GM12865 (cell line): ENCODE measurements around the gene TBC1D22A.

ENCODE experiments used
- DNase-seq: peaks from one replicate; pipeline ENCODE4 v3.0.0; 2010; ENCODE audit warnings: low read depth
- H3K4me3 ChIP-seq: 2 replicates; pipeline ENCODE4 v1.5.1; 2011; ENCODE audit warnings: mild to moderate bottlenecking, low read depth, low read length, control low read depth
- TF ChIP-seq, protein P1 (sequence below): IDR thresholded peaks from 2 replicates; pipeline ENCODE4 v1.5.1; 2011; ENCODE audit warnings: low read length, control low read depth, low read depth, inconsistent platforms; ENCODE audit not compliant: insufficient read depth; ENCODE audit errors: missing control alignments

TBC1D22A gene, protein sequence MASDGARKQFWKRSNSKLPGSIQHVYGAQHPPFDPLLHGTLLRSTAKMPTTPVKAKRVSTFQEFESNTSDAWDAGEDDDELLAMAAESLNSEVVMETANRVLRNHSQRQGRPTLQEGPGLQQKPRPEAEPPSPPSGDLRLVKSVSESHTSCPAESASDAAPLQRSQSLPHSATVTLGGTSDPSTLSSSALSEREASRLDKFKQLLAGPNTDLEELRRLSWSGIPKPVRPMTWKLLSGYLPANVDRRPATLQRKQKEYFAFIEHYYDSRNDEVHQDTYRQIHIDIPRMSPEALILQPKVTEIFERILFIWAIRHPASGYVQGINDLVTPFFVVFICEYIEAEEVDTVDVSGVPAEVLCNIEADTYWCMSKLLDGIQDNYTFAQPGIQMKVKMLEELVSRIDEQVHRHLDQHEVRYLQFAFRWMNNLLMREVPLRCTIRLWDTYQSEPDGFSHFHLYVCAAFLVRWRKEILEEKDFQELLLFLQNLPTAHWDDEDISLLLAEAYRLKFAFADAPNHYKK

DNA sequence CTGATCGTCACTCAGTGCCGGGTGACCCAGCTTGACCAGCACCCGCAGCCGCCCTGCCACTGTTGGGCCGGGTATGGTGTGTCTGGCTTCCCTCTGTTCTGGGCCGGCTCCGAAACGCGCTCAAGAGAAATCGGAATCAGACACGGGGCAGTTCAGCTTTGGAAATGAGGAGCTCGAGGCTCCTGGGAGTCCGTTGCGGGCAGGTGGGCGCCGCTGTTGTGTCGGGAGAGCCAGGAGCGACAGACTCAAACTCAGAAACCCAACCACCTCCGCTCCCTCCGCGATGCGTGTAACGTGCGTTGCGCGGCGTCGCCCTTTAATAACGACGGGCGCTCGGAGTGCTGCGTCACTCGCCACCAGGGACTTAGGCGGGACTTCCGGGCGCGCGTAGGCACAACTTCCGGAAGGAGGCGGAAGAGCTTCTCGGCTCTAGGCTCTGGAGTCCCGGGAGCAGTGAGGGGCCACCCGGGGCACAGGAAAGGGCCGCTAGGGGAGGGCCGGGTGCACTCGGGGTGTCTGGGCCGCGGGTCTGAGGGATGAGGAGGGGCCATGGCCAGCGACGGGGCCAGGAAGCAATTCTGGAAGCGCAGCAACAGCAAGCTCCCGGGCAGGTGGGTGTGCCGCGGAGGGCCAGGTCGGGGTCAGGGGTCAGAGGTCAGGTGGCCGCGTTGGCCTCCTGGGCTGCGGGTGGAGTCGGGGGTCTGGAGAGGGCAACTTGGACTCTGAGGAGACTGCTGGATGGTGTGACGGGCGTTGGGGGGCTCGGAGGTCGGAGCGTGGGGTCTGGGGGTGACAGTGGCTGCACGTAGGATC is at the start of gene TBC1D22A:
TSS of gene TBC1D22A (plus strand) at position 413 of the 813 bp plus-strand sequence. CDS start at position 550, 137 bp downstream.
- TF ChIP-seq, protein P1, sequence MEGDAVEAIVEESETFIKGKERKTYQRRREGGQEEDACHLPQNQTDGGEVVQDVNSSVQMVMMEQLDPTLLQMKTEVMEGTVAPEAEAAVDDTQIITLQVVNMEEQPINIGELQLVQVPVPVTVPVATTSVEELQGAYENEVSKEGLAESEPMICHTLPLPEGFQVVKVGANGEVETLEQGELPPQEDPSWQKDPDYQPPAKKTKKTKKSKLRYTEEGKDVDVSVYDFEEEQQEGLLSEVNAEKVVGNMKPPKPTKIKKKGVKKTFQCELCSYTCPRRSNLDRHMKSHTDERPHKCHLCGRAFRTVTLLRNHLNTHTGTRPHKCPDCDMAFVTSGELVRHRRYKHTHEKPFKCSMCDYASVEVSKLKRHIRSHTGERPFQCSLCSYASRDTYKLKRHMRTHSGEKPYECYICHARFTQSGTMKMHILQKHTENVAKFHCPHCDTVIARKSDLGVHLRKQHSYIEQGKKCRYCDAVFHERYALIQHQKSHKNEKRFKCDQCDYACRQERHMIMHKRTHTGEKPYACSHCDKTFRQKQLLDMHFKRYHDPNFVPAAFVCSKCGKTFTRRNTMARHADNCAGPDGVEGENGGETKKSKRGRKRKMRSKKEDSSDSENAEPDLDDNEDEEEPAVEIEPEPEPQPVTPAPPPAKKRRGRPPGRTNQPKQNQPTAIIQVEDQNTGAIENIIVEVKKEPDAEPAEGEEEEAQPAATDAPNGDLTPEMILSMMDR = no peak
- peak; percentile 97 for DNase-seq
- H3K4me3 ChIP-seq = peak within 1 kb of the TSS; percentile 93

DNA sequence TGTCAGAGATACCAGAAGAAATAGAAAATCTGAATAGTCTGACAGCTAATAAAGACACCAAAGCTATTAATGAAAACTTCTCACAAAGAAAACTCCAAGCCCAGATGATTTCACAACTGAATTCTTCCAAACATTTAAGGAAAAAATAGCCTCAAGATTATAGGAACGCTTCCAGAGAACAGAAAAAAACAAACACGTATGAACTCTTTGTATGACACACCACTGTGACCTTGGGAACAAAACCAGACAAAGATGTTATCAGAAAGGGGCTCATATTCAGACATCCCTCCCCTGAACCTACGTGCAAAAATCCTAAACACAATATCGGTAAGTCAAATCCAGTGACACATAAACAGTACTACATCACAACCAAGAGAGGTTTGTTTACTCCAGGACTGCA is 47.9 kb upstream of the TBC1D22A start:
- TF ChIP-seq, protein P1 = no peak
- no peak overlapping the region for H3K4me3 ChIP-seq
- DNase-seq = no peak

DNA sequence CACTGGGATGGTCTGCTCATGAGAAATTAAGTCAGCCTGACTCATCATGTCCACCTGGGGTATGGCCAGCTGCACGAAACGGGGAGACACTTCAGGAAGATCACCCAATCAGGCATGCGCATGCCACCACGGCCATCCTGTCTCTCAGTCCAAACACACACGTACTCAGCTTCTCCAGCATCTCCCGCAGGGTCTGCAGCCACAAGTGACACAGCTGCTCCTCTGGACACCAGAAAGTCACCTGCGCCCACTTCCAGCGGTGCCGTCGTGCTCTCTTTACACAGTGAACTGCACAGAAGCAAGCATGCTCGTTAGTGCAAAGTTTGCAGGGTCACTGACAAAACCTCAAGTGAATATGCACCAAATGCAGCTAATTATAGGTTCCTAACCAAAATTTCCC is 42.5 kb upstream of the TBC1D22A start:
- TF ChIP-seq, protein P1 = no peak
- no peak for DNase-seq
- no peak overlapping the region for H3K4me3 ChIP-seq

DNA sequence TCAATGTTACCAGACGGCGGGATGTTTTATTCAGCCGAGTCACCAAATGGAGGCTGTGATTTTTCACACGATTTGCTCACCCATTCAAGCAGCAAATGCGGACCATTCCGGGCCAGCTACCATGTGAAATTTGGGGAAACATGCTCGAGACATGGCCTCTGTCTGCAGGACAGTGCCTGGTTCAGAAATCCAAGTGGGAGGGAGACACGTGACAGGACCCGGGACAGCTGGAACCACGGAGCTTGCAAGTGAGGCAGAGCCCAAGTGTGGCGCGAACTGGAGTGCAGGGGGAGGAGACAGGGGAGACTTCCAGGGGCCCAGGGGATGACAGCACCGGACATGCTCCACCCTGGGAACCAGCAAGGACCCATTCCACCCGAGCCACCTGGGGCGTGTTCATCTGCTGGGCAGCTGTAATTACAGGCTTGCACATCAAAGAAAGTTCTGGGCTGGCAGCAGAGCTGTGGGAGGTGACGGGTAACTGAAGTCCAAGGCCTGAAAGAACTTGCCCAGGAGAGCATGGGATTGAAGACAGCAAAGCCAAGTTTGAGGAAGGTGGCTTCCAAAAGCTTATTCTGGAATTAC is 40.9 kb upstream of the TBC1D22A start:
- DNase-seq = no peak
- H3K4me3 ChIP-seq = no peak overlapping the region
- TF ChIP-seq, protein P1 = no peak

DNA sequence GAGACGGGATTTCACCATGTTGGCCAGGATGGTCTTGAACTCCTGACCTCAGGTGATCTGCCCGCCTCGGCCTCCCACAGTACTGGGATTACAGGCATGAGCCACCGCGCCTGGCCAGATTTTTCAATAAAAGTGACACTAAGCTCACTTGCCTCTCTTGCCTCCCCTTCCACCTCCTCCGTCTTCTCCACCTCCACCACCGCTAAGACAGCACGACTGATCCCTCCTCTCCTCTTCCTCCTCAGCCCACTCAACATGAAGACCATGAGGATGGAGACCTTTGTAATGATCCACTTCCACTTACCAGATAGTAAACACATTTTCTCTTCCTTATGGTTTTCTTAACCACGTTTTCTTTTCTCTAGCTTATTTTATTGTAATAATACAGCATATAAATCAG is 38.6 kb upstream of the TBC1D22A start:
- TF ChIP-seq, protein P1 = no peak
- DNase-seq = no peak
- no peak overlapping the region for H3K4me3 ChIP-seq

DNA sequence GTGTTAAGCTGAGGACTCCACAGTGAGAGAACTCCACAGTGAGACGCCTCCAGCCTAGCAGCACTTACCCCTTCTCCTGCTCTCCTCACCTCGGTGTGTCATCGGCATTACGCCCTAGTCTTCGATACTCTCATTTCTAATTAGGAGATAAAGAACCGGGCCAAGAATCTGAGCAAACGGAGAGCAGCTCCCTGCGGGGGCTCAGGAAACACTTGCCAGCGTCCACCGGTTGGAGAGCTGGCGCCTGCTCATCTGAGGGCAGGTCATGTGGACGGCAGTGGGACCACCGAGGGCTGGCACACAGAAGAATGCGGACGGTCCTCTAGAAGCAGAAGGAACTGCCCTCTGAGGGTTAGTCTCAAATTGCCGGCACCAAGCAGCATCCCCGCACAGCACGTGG is 37.4 kb upstream of the TBC1D22A start:
- H3K4me3 ChIP-seq = no peak overlapping the region
- no peak for DNase-seq
- TF ChIP-seq, protein P1 = no peak
